ENCODE results near the gene RPRD1A.

DNA sequence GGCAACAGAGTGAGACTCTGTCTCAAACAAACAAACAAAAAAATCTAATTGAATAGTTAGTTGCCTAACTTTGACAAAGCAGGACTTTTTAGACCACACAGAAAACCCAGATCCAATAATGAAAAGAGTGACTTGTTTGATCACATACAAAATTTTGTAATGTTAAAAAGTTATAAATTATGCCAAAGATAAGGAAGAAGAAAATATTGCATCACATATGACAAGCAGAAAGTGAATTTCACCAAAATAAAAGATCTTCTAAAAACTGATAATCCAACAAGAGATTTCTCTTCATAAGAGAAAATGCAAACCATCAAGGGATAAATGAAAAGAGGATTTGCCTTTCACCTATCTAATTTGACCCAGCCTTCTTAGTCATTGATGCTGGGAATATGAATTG, 97.7 kb downstream of the RPRD1A start:
- no peak for TF ChIP-seq POLR2A (IDR thresholded peaks at IDR 0.05; ENCODE audit: borderline replicate concordance, extremely low read depth, insufficient read depth, insufficient read length)
- no peak for TF ChIP-seq POLR2AphosphoS5 (IDR thresholded peaks at IDR 0.05; ENCODE audit: low read depth, low read length)
- TF ChIP-seq, protein P1, sequence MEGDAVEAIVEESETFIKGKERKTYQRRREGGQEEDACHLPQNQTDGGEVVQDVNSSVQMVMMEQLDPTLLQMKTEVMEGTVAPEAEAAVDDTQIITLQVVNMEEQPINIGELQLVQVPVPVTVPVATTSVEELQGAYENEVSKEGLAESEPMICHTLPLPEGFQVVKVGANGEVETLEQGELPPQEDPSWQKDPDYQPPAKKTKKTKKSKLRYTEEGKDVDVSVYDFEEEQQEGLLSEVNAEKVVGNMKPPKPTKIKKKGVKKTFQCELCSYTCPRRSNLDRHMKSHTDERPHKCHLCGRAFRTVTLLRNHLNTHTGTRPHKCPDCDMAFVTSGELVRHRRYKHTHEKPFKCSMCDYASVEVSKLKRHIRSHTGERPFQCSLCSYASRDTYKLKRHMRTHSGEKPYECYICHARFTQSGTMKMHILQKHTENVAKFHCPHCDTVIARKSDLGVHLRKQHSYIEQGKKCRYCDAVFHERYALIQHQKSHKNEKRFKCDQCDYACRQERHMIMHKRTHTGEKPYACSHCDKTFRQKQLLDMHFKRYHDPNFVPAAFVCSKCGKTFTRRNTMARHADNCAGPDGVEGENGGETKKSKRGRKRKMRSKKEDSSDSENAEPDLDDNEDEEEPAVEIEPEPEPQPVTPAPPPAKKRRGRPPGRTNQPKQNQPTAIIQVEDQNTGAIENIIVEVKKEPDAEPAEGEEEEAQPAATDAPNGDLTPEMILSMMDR (IDR thresholded peaks at IDR 0.05 in 2 of 3, conservative IDR thresholded peaks at IDR 0.05 in 1 of 3; ENCODE audit: borderline replicate concordance in 1 of 3, insufficient read depth in 1 of 3, low read depth in 2 of 3, low read length in 2 of 3) = no peak
- TF ChIP-seq, protein P2, sequence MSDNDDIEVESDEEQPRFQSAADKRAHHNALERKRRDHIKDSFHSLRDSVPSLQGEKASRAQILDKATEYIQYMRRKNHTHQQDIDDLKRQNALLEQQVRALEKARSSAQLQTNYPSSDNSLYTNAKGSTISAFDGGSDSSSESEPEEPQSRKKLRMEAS (IDR thresholded peaks at IDR 0.05) = no peak
- no peak for TF ChIP-seq RAD21 (IDR thresholded peaks at IDR 0.05; ENCODE audit: low read depth)
- TF ChIP-seq, protein P3, sequence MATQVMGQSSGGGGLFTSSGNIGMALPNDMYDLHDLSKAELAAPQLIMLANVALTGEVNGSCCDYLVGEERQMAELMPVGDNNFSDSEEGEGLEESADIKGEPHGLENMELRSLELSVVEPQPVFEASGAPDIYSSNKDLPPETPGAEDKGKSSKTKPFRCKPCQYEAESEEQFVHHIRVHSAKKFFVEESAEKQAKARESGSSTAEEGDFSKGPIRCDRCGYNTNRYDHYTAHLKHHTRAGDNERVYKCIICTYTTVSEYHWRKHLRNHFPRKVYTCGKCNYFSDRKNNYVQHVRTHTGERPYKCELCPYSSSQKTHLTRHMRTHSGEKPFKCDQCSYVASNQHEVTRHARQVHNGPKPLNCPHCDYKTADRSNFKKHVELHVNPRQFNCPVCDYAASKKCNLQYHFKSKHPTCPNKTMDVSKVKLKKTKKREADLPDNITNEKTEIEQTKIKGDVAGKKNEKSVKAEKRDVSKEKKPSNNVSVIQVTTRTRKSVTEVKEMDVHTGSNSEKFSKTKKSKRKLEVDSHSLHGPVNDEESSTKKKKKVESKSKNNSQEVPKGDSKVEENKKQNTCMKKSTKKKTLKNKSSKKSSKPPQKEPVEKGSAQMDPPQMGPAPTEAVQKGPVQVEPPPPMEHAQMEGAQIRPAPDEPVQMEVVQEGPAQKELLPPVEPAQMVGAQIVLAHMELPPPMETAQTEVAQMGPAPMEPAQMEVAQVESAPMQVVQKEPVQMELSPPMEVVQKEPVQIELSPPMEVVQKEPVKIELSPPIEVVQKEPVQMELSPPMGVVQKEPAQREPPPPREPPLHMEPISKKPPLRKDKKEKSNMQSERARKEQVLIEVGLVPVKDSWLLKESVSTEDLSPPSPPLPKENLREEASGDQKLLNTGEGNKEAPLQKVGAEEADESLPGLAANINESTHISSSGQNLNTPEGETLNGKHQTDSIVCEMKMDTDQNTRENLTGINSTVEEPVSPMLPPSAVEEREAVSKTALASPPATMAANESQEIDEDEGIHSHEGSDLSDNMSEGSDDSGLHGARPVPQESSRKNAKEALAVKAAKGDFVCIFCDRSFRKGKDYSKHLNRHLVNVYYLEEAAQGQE (IDR thresholded peaks at IDR 0.05; ENCODE audit: low read depth) = no peak
- TF ChIP-seq EZH2phosphoT487 (IDR thresholded peaks at IDR 0.05; ENCODE audit: borderline replicate concordance) = no peak

All from HCT116 (cell line).